ENCODE results near the gene TOX2.

DNA sequence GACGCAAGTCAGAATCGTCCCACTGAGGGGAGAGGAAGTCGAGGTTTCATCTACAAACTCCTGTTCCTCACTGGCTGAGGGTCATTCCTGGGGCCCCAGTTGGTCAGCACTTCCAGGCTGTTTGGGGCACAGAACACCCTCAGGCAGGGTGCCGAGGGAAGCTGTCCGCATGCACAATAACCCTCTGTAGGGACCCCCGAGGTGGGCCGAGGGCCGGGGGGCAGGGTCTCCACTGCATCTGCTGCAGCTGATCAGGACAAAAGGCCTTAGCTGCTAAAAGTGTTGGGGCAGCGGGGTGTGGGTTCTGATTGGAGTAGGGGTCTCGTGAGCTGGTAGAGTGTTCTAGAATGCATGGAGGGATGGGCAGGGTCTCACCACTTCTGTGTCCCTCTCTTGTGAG lies 125.1 kb downstream of the TOX2 start:
- TF ChIP-seq, protein P1, sequence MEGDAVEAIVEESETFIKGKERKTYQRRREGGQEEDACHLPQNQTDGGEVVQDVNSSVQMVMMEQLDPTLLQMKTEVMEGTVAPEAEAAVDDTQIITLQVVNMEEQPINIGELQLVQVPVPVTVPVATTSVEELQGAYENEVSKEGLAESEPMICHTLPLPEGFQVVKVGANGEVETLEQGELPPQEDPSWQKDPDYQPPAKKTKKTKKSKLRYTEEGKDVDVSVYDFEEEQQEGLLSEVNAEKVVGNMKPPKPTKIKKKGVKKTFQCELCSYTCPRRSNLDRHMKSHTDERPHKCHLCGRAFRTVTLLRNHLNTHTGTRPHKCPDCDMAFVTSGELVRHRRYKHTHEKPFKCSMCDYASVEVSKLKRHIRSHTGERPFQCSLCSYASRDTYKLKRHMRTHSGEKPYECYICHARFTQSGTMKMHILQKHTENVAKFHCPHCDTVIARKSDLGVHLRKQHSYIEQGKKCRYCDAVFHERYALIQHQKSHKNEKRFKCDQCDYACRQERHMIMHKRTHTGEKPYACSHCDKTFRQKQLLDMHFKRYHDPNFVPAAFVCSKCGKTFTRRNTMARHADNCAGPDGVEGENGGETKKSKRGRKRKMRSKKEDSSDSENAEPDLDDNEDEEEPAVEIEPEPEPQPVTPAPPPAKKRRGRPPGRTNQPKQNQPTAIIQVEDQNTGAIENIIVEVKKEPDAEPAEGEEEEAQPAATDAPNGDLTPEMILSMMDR (IDR thresholded peaks at IDR 0.05) = no peak
- TF ChIP-seq POLR2A (IDR thresholded peaks at IDR 0.05) (no peak), POLR2AphosphoS5 (IDR thresholded peaks at IDR 0.05) (no peak)

Measured in prostate gland (tissue), 2 donors.